AG04449 (cell line): ENCODE results near the gene ATXN1.

Experiments used
- CTCF ChIA-PET: fragments of 350-600 bp; formaldehyde crosslinking; extraction: SDS; loops from one replicate; lab custom pipeline; 2021; ENCODE audit warnings: antibody characterized with exemption; lab: Yijun Ruan, JAX
- POLR2A ChIA-PET: fragments of 400-600, 350-600 bp; formaldehyde crosslinking; extraction: SDS; loops from one replicate; lab custom pipeline; 2020; ENCODE audit warnings: antibody characterized with exemption, inconsistent platforms; lab: Yijun Ruan, JAX
- DNase-seq: peaks from one replicate; pipeline ENCODE4 v3.0.0-alpha.2; 2010; ENCODE audit warnings: low read depth, low spot score
- H3K4me3 ChIP-seq: 2 replicates; pipeline ENCODE4 v1.5.1; 2011; ENCODE audit warnings: low read depth, mild to moderate bottlenecking, control low read depth, low read length
- CTCF ChIP-seq: IDR thresholded peaks from one replicate; pipeline ENCODE4 v1.5.1; 2011; ENCODE audit warnings: mild to moderate bottlenecking, moderate library complexity, low read length, control low read depth, inconsistent platforms; ENCODE audit not compliant: insufficient read depth; ENCODE audit errors: missing control alignments

The ATXN1 gene

GRCh38 chr6:16760516-16761470, at the start of gene ATXN1:
Gene ATXN1 (minus strand): TSS chr6:16761460.
- no peak for DNase-seq
- ChIA-PET CTCF (interaction anchor here (0.6 to 5.9 kb wide), 12 partner anchors 14 to 428 kb away, joined by 3 to 150 read pairs (median 4); no protein-coding TSS in a partner anchor), POLR2A (interaction anchor here (0.6 to 1.9 kb wide), 12 partner anchors 9 to 272 kb away, joined by 3 to 6 read pairs (median 3); no protein-coding TSS in a partner anchor)
- H3K4me3 ChIP-seq = peak within 1 kb of the TSS; percentile 77
- TF ChIP-seq CTCF = no peak

DNA sequence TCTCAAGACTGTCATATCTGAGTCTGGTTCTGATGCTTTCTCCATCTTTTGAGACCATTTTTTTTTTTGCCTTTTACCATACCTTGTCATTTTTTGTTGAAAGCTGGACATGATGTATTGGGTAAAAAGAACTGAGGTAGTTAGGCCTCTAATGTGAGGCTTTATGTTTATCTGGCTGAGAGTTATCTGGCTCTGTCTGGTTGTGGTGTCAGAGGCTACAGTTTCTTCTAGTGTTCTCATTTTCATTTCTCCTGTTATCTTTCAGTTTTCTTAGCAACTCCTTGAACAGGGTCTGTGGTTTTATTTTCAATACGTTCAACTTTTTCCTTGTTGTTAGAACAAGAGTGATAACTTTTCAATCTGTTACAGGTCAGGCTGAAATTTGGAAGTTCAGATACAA, 49.2 kb upstream of the ATXN1 start:
- no peak overlapping the region for H3K4me3 ChIP-seq
- TF ChIP-seq CTCF = no peak
- CTCF ChIA-PET = interaction anchor here (0.8 kb wide), 1 partner anchor 11 kb away, joined by 3 read pairs; no protein-coding TSS in a partner anchor
- POLR2A ChIA-PET = no interaction called here
- no peak for DNase-seq

DNA sequence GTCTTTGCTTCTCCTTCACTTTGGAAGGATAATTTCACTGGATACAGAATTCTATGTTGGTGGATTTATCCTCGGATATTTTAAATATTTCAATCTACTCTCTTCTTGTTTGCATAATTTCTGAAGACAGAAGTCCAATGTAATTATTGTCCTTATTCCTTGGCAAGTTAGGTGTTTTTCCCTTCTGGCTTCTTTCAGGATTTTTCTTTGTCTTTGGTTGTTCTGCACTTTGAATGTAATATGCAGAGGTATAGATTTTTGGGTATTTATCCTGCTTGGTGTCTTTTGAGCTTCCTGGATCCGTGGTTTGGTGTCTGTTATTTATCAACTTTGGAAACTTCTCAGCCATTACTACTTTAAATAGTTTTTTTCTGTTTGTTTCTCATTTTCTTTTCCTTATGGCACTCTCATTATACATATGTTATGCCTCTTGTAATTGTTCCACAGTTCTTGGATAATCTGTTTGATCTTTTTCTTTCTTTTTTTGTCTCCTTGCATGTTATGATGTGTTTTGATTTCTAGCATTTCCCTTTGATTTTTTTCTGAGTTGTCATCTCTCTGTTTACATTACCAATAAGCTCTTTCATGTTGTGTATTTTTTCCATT, 48.6 kb upstream of the ATXN1 start:
- no peak for DNase-seq
- no peak for TF ChIP-seq CTCF
- CTCF ChIA-PET = interaction anchor here (0.8 kb wide), 1 partner anchor 11 kb away, joined by 3 read pairs; no protein-coding TSS in a partner anchor
- POLR2A ChIA-PET = no interaction called here
- H3K4me3 ChIP-seq = no peak overlapping the region

GRCh38 chr6:16807956-16808355, 46.7 kb upstream of the ATXN1 start:
- no peak for DNase-seq
- ChIA-PET CTCF (no interaction called here), POLR2A (no interaction called here)
- no peak for TF ChIP-seq CTCF
- H3K4me3 ChIP-seq = no peak overlapping the region

DNA sequence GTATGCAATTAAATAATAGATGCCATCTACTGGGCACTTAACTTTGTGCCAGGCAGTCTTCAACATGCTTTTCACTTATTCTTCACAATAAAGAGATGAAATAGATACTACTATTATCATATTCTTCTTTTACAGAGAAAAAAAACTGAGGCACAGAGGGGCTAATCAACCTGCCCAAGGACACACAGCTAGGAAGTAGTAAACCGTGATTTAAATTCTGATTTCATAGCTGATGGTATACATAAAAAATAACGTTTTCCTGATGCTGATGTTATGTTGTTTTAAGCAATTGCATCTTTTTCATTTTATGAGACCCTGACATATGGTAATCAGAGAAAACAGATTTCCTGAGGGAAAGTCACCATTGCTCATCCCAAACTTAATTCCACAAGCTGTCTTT, 45.1 kb upstream of the ATXN1 start:
- CTCF ChIA-PET = interaction anchor here (0.5 to 2.4 kb wide), 7 partner anchors 10 to 159 kb away, joined by 3 to 13 read pairs (median 4); no protein-coding TSS in a partner anchor
- POLR2A ChIA-PET = no interaction called here
- no peak for DNase-seq

More for the DNA sequence above, 45.1 kb upstream of the ATXN1 start:
- no peak for TF ChIP-seq CTCF
- H3K4me3 ChIP-seq = no peak overlapping the region
